CD4-positive, alpha-beta memory T cell (primary cell): ENCODE data around the gene STEAP1B. TPM values are rescaled to one million over a fixed set of nuclear protein-coding genes. Genes with fewer than 3 reads are reported as not detected.

Source experiments
- CTCF ChIA-PET: fragments of 350-600 bp; sonication (Branson Sonifier 250); formaldehyde crosslinking; loops from one replicate; lab custom pipeline; 2021; ENCODE audit warnings: inconsistent platforms; ENCODE audit not compliant: partially characterized antibody; lab: Charles Lee
- POLR2A ChIA-PET: fragments of 350-600 bp; sonication (Branson Sonifier 250); formaldehyde crosslinking; loops from one replicate; lab custom pipeline; 2021; ENCODE audit not compliant: partially characterized antibody; lab: Charles Lee
- DNase-seq, 5 donors: peaks; one replicate each; pipeline versions ENCODE4 v3.0.0 to v3.0.0-alpha.2; 2020 to 2022; ENCODE audit warnings: mixed read lengths in 1 of 5
- H3K27ac ChIP-seq: one replicate; pipeline ENCODE4 v1.7.0; 2013; ENCODE audit warnings: low read depth, low read length
- H3K27me3 ChIP-seq: 2 replicates; pipeline ENCODE4 v1.7.0; 2013; ENCODE audit warnings: mild to moderate bottlenecking, low read length, moderate library complexity; ENCODE audit not compliant: insufficient read depth
- H3K36me3 ChIP-seq: 2 replicates; pipeline ENCODE4 v1.7.0; 2013; ENCODE audit warnings: mild to moderate bottlenecking, low read length, moderate library complexity; ENCODE audit not compliant: insufficient read depth
- H3K4me1 ChIP-seq: 2 replicates; pipeline ENCODE4 v1.7.0; 2013; ENCODE audit warnings: mild to moderate bottlenecking, low read length, moderate library complexity; ENCODE audit not compliant: insufficient read depth
- H3K4me3 ChIP-seq, 2 donors: one replicate each; pipeline ENCODE4 v1.7.0; 2013; ENCODE audit warnings: low read length in 2 of 2, mild to moderate bottlenecking in 1 of 2
- H3K9me3 ChIP-seq, 2 donors: one replicate each; pipeline ENCODE4 v1.7.0; 2013; ENCODE audit warnings: low read length in 2 of 2, control low read depth in 1 of 2; ENCODE audit not compliant: control insufficient read depth in 1 of 2
- H3K27ac Mint-ChIP-seq, 7 donors: one replicate each; pipeline ENCODE4 v1.8.0; 2020 to 2021; ENCODE audit warnings: mixed read lengths in 7 of 7, mild to moderate bottlenecking in 6 of 7, inconsistent platforms in 3 of 7, moderate library complexity in 3 of 7
- H3K27me3 Mint-ChIP-seq, 2 donors: one replicate each; pipeline ENCODE4 v1.8.0; 2020 to 2021; ENCODE audit warnings: mixed read lengths in 2 of 2
- H3K36me3 Mint-ChIP-seq, 2 donors: one replicate each; pipeline ENCODE4 v1.8.0; 2020 to 2021; ENCODE audit warnings: mixed read lengths in 2 of 2, inconsistent platforms in 1 of 2, mild to moderate bottlenecking in 1 of 2
- H3K4me1 Mint-ChIP-seq, 4 donors: one replicate each; pipeline ENCODE4 v1.8.0; 2020 to 2021; ENCODE audit warnings: mixed read lengths in 4 of 4, mild to moderate bottlenecking in 1 of 4
- H3K4me3 Mint-ChIP-seq, 8 donors: one replicate each; pipeline ENCODE4 v1.8.0; 2020 to 2021; ENCODE audit warnings: mixed read lengths in 8 of 8, mild to moderate bottlenecking in 7 of 8, moderate library complexity in 6 of 8, inconsistent platforms in 3 of 8
- H3K9me3 Mint-ChIP-seq, 8 donors: one replicate each; pipeline ENCODE4 v1.8.0; 2020 to 2021; ENCODE audit warnings: mixed read lengths in 8 of 8, mild to moderate bottlenecking in 5 of 8, inconsistent platforms in 3 of 8, moderate library complexity in 1 of 8
- intact Hi-C: fragments of 100-400 bp; cut with micrococcal nuclease; formaldehyde crosslinking; loops from one replicate; pipeline ENCODE4 v1.15.1; 2023
- polyA plus RNA-seq, 2 donors: library from polyadenylated mRNA; unstranded; fragments of 300-500 nt; fragmentation: Illumina TruSeq; gene quantifications; one replicate each; pipeline ENCODE4 v1.2.3, GENCODE V29; 2021
- total RNA-seq, 2 experiments: library from RNA; stranded (reverse); gene quantifications; one replicate each; pipeline ENCODE4 v1.2.3, GENCODE V29; 2021

Gene STEAP1B
- total and polyA plus RNA-seq, 4 experiments from 2014 or later: not detected

DNA sequence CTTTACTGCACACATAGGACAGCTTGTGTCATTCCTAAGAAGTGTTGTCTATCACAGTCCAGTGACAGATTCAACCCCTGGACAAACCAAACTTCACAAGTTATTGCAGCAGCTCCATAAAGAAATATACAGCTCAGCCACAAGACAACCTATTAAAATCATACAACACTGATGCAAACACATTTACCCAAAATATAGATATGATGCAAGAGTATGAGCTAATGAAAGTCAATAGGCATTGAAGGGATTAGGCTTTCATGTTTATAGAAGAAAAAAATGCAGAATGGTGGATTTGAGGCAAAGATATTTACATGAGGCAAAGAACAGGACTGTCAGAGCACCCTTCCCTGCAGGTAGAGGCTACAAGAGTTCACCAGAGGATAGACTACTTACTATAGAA, 128.1 kb downstream of the STEAP1B start:
- H3K4me3 ChIP-seq: no peak overlapping the region
- H3K27ac ChIP-seq: no peak overlapping the region
- intact Hi-C loops: no loop called here
- Mint-ChIP-seq H3K9me3 (no peaks in the 10 kb centered on the region), H3K27me3 (no peaks in the 10 kb centered on the region), H3K4me1 (no peaks in the 10 kb centered on the region), H3K27ac (no peak overlapping the region), H3K36me3 (no peaks in the 10 kb centered on the region), H3K4me3 (no peak overlapping the region)
- H3K9me3 ChIP-seq: no peaks in the 10 kb centered on the region
- H3K27me3 ChIP-seq: no peaks in the 10 kb centered on the region
- H3K4me1 ChIP-seq: no peaks in the 10 kb centered on the region
- no peaks in the 10 kb centered on the region for H3K36me3 ChIP-seq
- ChIA-PET POLR2A (no interaction called here), CTCF (no interaction called here)
- DNase-seq: no peak

Other genes starting within 250 kb of the STEAP1B start
- gene RAPGEF5, start 143.0 kb downstream of the STEAP1B start, total RNA-seq: not detected
- not detected for gene RAPGEF5, start 143.0 kb downstream of the STEAP1B start, polyA plus RNA-seq
- gene IL6, start 227.0 kb upstream of the STEAP1B start, total RNA-seq: not detected
- not detected for gene IL6, start 227.0 kb upstream of the STEAP1B start, polyA plus RNA-seq